Measurements from ENCODE around the gene HHIPL2. TPM values are rescaled to one million over a fixed set of nuclear protein-coding genes. Genes with fewer than 3 reads are reported as not detected.

HHIPL2 gene
- total RNA-seq, 2 experiments from 2014 or later = 0.22 to 0.77 TPM

GRCh38 chr1:222535455-222535854 is 12.4 kb downstream of the HHIPL2 start:
- no peaks in the 10 kb centered on the region for H3K9me3 ChIP-seq (ENCODE audit: control insufficient read depth in 1 of 2, insufficient read depth in 1 of 2, low read length in 2 of 2)
- DNase-seq = no peak
- Mint-ChIP-seq H3K27me3 (peaks cover 5% of the 10 kb centered on the region), H3K36me3 (ENCODE audit: low read depth) (no peaks in the 10 kb centered on the region), H3K27ac (no peak overlapping the region), H3K9me3 (no peaks in the 10 kb centered on the region), H3K4me3 (no peak overlapping the region), H3K4me1 (ENCODE audit: low read depth) (no peaks in the 10 kb centered on the region)
- ATAC-seq (ENCODE audit: poor library complexity) = no peak
- TF ChIP-seq, protein P1, sequence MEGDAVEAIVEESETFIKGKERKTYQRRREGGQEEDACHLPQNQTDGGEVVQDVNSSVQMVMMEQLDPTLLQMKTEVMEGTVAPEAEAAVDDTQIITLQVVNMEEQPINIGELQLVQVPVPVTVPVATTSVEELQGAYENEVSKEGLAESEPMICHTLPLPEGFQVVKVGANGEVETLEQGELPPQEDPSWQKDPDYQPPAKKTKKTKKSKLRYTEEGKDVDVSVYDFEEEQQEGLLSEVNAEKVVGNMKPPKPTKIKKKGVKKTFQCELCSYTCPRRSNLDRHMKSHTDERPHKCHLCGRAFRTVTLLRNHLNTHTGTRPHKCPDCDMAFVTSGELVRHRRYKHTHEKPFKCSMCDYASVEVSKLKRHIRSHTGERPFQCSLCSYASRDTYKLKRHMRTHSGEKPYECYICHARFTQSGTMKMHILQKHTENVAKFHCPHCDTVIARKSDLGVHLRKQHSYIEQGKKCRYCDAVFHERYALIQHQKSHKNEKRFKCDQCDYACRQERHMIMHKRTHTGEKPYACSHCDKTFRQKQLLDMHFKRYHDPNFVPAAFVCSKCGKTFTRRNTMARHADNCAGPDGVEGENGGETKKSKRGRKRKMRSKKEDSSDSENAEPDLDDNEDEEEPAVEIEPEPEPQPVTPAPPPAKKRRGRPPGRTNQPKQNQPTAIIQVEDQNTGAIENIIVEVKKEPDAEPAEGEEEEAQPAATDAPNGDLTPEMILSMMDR (IDR thresholded peaks at IDR 0.05) = no peak
- no peak overlapping the region for H3K27ac ChIP-seq (ENCODE audit: low read depth in 1 of 2, low read length in 2 of 2)
- intact Hi-C loops (cut with DNase I, micrococcal nuclease) = no loop called here
- POLR2A ChIA-PET = no interaction called here
- H3K4me3 ChIP-seq (ENCODE audit: low read length) = no peak overlapping the region
- no peaks in the 10 kb centered on the region for H3K27me3 ChIP-seq (ENCODE audit: control insufficient read depth in 1 of 2, insufficient read depth in 2 of 2, low read length in 2 of 2)
- CTCF ChIA-PET = no interaction called here
- no peaks in the 10 kb centered on the region for H3K36me3 ChIP-seq (ENCODE audit: insufficient read depth, low read length)
- H3K4me1 ChIP-seq (ENCODE audit: insufficient read depth, low read length) = no peaks in the 10 kb centered on the region

GRCh38 chr1:222530852-222531251 is 17.1 kb downstream of the HHIPL2 start:
- Mint-ChIP-seq H3K27me3 (peaks cover 19% of the 10 kb centered on the region), H3K36me3 (ENCODE audit: low read depth) (no peaks in the 10 kb centered on the region), H3K27ac (no peak overlapping the region), H3K4me3 (no peak overlapping the region), H3K9me3 (peaks cover 3% of the 10 kb centered on the region), H3K4me1 (ENCODE audit: low read depth) (no peaks in the 10 kb centered on the region)
- H3K27ac ChIP-seq (ENCODE audit: low read depth in 1 of 2, low read length in 2 of 2) = no peak overlapping the region
- H3K27me3 ChIP-seq (ENCODE audit: control insufficient read depth in 1 of 2, insufficient read depth in 2 of 2, low read length in 2 of 2) = no peaks in the 10 kb centered on the region
- intact Hi-C loops (cut with DNase I, micrococcal nuclease) = no loop called here
- CTCF ChIA-PET = no interaction called here
- POLR2A ChIA-PET = no interaction called here
- H3K36me3 ChIP-seq (ENCODE audit: insufficient read depth, low read length) = no peaks in the 10 kb centered on the region
- no peak overlapping the region for H3K4me3 ChIP-seq (ENCODE audit: low read length)
- TF ChIP-seq, protein P1 (IDR thresholded peaks at IDR 0.05) = no peak
- ATAC-seq (ENCODE audit: poor library complexity) = no peak
- H3K9me3 ChIP-seq (ENCODE audit: control insufficient read depth in 1 of 2, insufficient read depth in 1 of 2, low read length in 2 of 2) = no peaks in the 10 kb centered on the region
- H3K4me1 ChIP-seq (ENCODE audit: insufficient read depth, low read length) = no peaks in the 10 kb centered on the region
- no peak for DNase-seq

DNA sequence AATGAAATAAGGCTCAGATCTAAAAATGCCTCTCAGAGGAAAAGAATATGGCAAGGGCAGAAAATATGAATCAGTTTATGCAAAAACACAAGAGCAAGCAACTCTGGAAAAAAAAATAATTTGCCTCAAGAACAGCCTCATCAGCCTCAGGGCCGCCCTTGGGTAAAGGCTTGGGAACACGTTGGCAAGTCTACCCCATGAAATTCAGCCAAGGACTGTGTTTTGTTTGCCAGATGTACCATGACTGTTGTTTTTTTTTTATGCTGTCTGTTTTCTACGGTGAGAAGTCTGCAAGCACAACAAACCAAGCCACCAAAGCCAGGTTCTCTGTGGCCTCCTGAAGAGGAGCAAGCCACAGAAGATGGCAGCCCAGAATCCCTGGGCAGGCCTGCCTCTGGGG is 18.0 kb downstream of the HHIPL2 start:
- ATAC-seq (ENCODE audit: poor library complexity) = no peak
- Histone ChIP-seq H3K27me3 (ENCODE audit: control insufficient read depth in 1 of 2, insufficient read depth in 2 of 2, low read length in 2 of 2) (no peaks in the 10 kb centered on the region), H3K36me3 (ENCODE audit: insufficient read depth, low read length) (no peaks in the 10 kb centered on the region), H3K4me1 (ENCODE audit: insufficient read depth, low read length) (no peaks in the 10 kb centered on the region), H3K9me3 (ENCODE audit: control insufficient read depth in 1 of 2, insufficient read depth in 1 of 2, low read length in 2 of 2) (no peaks in the 10 kb centered on the region), H3K4me3 (ENCODE audit: low read length) (no peak overlapping the region), H3K27ac (ENCODE audit: low read depth in 1 of 2, low read length in 2 of 2) (no peak overlapping the region)
- Mint-ChIP-seq H3K27me3 (peaks cover 19% of the 10 kb centered on the region), H3K9me3 (peaks cover 3% of the 10 kb centered on the region), H3K4me1 (ENCODE audit: low read depth) (no peaks in the 10 kb centered on the region), H3K4me3 (no peak overlapping the region), H3K36me3 (ENCODE audit: low read depth) (no peaks in the 10 kb centered on the region), H3K27ac (no peak overlapping the region)
- ChIA-PET CTCF (no interaction called here), POLR2A (no interaction called here)
- TF ChIP-seq, protein P1 (IDR thresholded peaks at IDR 0.05) = no peak
- DNase-seq = no peak
- intact Hi-C loops (cut with DNase I, micrococcal nuclease) = no loop called here

All from CD4-positive, alpha-beta T cell (primary cell).